ENCODE results near the gene PDE4B. TPM values are rescaled to one million over a fixed set of nuclear protein-coding genes. Genes with fewer than 3 reads are reported as not detected.

Gene PDE4B
- total RNA-seq, 1 experiment from 2014 or later = 3.3 TPM

GRCh38 chr1:66396212-66396890 lies 603.7 kb downstream of the PDE4B start:
- Mint-ChIP-seq H3K36me3 (ENCODE audit: insufficient read depth, unreplicated experiment) (no peaks in the 10 kb centered on the region), H3K27me3 (ENCODE audit: insufficient read depth, unreplicated experiment) (no peaks in the 10 kb centered on the region), H3K4me1 (ENCODE audit: insufficient read depth, unreplicated experiment) (peaks cover 8% of the 10 kb centered on the region), H3K27ac (ENCODE audit: low read depth, unreplicated experiment) (peak overlapping the region; percentile 61), H3K9me3 (ENCODE audit: unreplicated experiment) (no peaks in the 10 kb centered on the region), H3K4me3 (ENCODE audit: unreplicated experiment) (no peak overlapping the region)
- DNase-seq (ENCODE audit: unreplicated experiment) = no peak
- TF ChIP-seq CTCF (IDR thresholded peaks at IDR 0.05; ENCODE audit: unreplicated experiment) = no peak
- intact Hi-C loops (cut with micrococcal nuclease) = no loop called here
- POLR2A ChIA-PET = interaction anchor here (1.5 kb wide), 1 partner anchor 64 kb away, joined by 4 read pairs; no protein-coding TSS in a partner anchor
- CTCF ChIA-PET = interaction anchor here (0.8 to 2.4 kb wide), 7 partner anchors 9 to 154 kb away, joined by 3 to 12 read pairs (median 4); no protein-coding TSS in a partner anchor
- no TSS peak for BruUV-seq (replicated peaks)

GRCh38 chr1:66397192-66397591 lies 604.5 kb downstream of the PDE4B start:
- Mint-ChIP-seq H3K4me3 (ENCODE audit: unreplicated experiment) (no peak overlapping the region), H3K27ac (ENCODE audit: low read depth, unreplicated experiment) (no peak overlapping the region), H3K9me3 (ENCODE audit: unreplicated experiment) (no peaks in the 10 kb centered on the region), H3K27me3 (ENCODE audit: insufficient read depth, unreplicated experiment) (no peaks in the 10 kb centered on the region), H3K36me3 (ENCODE audit: insufficient read depth, unreplicated experiment) (no peaks in the 10 kb centered on the region), H3K4me1 (ENCODE audit: insufficient read depth, unreplicated experiment) (peaks cover 8% of the 10 kb centered on the region)
- TF ChIP-seq CTCF (IDR thresholded peaks at IDR 0.05; ENCODE audit: unreplicated experiment) = no peak
- ChIA-PET CTCF (interaction anchor here (1.5 kb wide), 1 partner anchor 49 kb away, joined by 4 read pairs; no protein-coding TSS in a partner anchor), POLR2A (no interaction called here)
- no TSS peak for BruUV-seq (replicated peaks)
- DNase-seq (ENCODE audit: unreplicated experiment) = no peak
- intact Hi-C loops (cut with micrococcal nuclease) = no loop called here

GRCh38 chr1:66399888-66400529 lies 607.3 kb downstream of the PDE4B start:
- Mint-ChIP-seq H3K4me1 (ENCODE audit: insufficient read depth, unreplicated experiment) (peaks cover 8% of the 10 kb centered on the region), H3K36me3 (ENCODE audit: insufficient read depth, unreplicated experiment) (no peaks in the 10 kb centered on the region), H3K27me3 (ENCODE audit: insufficient read depth, unreplicated experiment) (no peaks in the 10 kb centered on the region), H3K4me3 (ENCODE audit: unreplicated experiment) (no peak overlapping the region), H3K27ac (ENCODE audit: low read depth, unreplicated experiment) (no peak overlapping the region), H3K9me3 (ENCODE audit: unreplicated experiment) (no peaks in the 10 kb centered on the region)
- no peak for TF ChIP-seq CTCF (IDR thresholded peaks at IDR 0.05; ENCODE audit: unreplicated experiment)
- intact Hi-C loops (cut with micrococcal nuclease) = no loop called here
- no peak for DNase-seq (ENCODE audit: unreplicated experiment)
- POLR2A ChIA-PET = no interaction called here
- no TSS peak for BruUV-seq (replicated peaks)
- CTCF ChIA-PET = interaction anchor here (1.3 kb wide), 1 partner anchor 46 kb away, joined by 5 read pairs; no protein-coding TSS in a partner anchor

- Mint-ChIP-seq H3K4me1 (ENCODE audit: insufficient read depth, unreplicated experiment) (peaks cover 8% of the 10 kb centered on the region), H3K4me3 (ENCODE audit: unreplicated experiment) (no peak overlapping the region), H3K9me3 (ENCODE audit: unreplicated experiment) (no peaks in the 10 kb centered on the region), H3K36me3 (ENCODE audit: insufficient read depth, unreplicated experiment) (no peaks in the 10 kb centered on the region), H3K27ac (ENCODE audit: low read depth, unreplicated experiment) (no peak overlapping the region), H3K27me3 (ENCODE audit: insufficient read depth, unreplicated experiment) (no peaks in the 10 kb centered on the region)
- TF ChIP-seq CTCF (IDR thresholded peaks at IDR 0.05; ENCODE audit: unreplicated experiment) = no peak
- intact Hi-C loops (cut with micrococcal nuclease) = no loop called here
- DNase-seq (ENCODE audit: unreplicated experiment) = no peak
- CTCF ChIA-PET = no interaction called here
- no TSS peak for BruUV-seq (replicated peaks)
- POLR2A ChIA-PET = no interaction called here
These were observed 608.0 kb downstream of the PDE4B start for GRCh38 chr1:66400660-66401059.

Measured in MCF 10A (cell line).